Measurements from ENCODE around the gene PGAP6. TPM values are rescaled to one million over a fixed set of nuclear protein-coding genes. Genes with fewer than 3 reads are reported as not detected.

PGAP6 gene
- polyA plus RNA-seq, 1 of the 3 experiments (the other 2 are of a cell fraction) = 133 TPM

DNA sequence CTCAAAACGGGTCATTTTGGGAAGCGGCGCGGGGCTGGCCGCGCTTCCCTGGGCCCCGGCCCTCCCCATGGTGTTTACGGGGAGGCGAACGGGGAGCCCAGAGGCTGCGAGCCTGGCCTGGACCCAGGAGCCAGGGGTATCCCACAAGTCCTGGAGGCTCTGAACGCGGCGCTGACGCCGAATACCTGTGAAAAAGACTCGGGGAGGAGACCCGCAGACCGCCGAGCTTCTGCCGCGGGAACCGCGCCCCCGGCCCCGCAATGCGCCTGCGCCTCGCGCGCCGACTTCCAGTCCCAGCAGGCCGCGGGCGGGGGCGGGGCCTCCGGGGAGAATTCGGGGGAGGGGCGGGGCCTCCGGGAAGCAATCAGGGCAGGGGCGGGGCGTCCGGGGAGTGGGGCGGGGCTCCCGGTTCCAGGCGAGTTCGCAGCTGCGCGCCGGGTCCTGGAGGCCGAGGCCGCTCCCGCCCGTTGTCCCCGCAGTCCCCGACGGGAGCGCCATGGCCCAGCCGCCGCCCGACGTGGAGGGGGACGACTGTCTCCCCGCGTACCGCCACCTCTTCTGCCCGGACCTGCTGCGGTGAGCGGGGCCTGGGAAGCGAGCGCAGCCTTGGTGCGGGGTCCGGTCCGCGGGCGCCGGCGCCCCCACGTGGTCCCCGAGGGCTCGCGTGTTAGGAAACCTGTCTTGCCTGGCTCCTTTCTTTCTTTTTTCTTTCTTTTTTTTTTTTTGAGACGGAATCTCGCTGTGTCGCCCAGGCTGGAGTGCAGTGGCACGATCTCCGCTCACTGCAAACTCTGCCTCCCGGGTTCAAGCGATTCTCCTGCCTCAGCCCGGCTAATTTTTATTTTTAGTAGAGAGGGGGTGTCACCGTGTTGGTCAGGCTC, 19.9 kb upstream of the PGAP6 start, which contains the start of gene DECR2:
TSS of gene DECR2 (plus strand) at position 418 of the 881 bp plus-strand sequence. CDS start at position 497, 79 bp downstream.
- H3K36me3 ChIP-seq (replicated peaks in 1 of 2; ENCODE audit: control insufficient read depth in 1 of 2, insufficient read depth in 2 of 2, low read length in 1 of 2) = peaks cover 0 to 17% of the 10 kb centered on the region in 2 experiments
- H3K27ac ChIP-seq (ENCODE audit: low read depth in 2 of 2, low read length in 1 of 2) = peak within 1 kb of the TSS; percentile 63 to 85
- H3K9me3 ChIP-seq = no peaks in the 10 kb centered on the region
- H3K4me1 ChIP-seq (ENCODE audit: control insufficient read depth in 1 of 2, insufficient read depth in 2 of 2, low read depth in 1 of 2, low read length in 1 of 2) = peaks cover 0 to 16% of the 10 kb centered on the region in 2 experiments; a peak in 1 of 4 replicates
- peak within 1 kb of the TSS; percentile 58; the same call in 1 of the 2 replicates for H2AFZ ChIP-seq (ENCODE audit: low read depth)
- ChIA-PET CTCF (interaction anchor here (0.5 to 2.8 kb wide), 4 partner anchors 10 to 302 kb away, joined by 3 to 15 read pairs (median 5); partner anchors contain the start of gene RAB11FIP3), POLR2A (interaction anchor here (1.0 kb wide), 1 partner anchor 219 kb away, joined by 3 read pairs; no protein-coding TSS in a partner anchor)
- H3K27me3 ChIP-seq (ENCODE audit: insufficient read depth) = no peaks in the 10 kb centered on the region
- H3K9ac ChIP-seq = peak within 1 kb of the TSS; percentile 81
- 0 out of 2 replicates have a peak, but pooled peaks cover 10% of the 10 kb centered on the region for H4K20me1 ChIP-seq (ENCODE audit: insufficient read depth)
- H3K79me2 ChIP-seq (ENCODE audit: insufficient read depth) = peaks cover 14% of the 10 kb centered on the region
- WGBS (ENCODE audit: low lambda C conversion rate) = 2% methylated on average over 33 of the region's 91 CpGs
- peak; percentile 99 for DNase-seq
- peaks cover 40% of the 10 kb centered on the region for H3F3A ChIP-seq (replicated peaks; ENCODE audit: insufficient read depth)
- no peaks in the 10 kb centered on the region for H3K9me2 ChIP-seq
- H3K4me2 ChIP-seq = peak within 1 kb of the TSS; percentile 89
- peak within 1 kb of the TSS; percentile 74 to 79 for H3K4me3 ChIP-seq (ENCODE audit: low read depth in 2 of 2, low read length in 1 of 2)
- TF ChIP-seq GATA2 (CRISPR knock-in tag; IDR thresholded peaks at IDR 0.05) = no peak
- peak; percentile 43 for TF ChIP-seq RAD21 (IDR thresholded peaks at IDR 0.05; ENCODE audit: low read length)
- no peak for TF ChIP-seq EP300 (IDR thresholded peaks at IDR 0.05; ENCODE audit: borderline replicate concordance in 1 of 2, low read depth in 1 of 2, low read length in 1 of 2)
- peak; percentile 47; the same call in 1 of the 2 replicates for TF ChIP-seq TAF1 (IDR thresholded peaks at IDR 0.05; ENCODE audit: borderline replicate concordance, low read depth, low read length)
- TF ChIP-seq EZH2phosphoT487 (IDR thresholded peaks at IDR 0.05; ENCODE audit: borderline replicate concordance, low read depth) = no peak
- TF ChIP-seq, protein P1, sequence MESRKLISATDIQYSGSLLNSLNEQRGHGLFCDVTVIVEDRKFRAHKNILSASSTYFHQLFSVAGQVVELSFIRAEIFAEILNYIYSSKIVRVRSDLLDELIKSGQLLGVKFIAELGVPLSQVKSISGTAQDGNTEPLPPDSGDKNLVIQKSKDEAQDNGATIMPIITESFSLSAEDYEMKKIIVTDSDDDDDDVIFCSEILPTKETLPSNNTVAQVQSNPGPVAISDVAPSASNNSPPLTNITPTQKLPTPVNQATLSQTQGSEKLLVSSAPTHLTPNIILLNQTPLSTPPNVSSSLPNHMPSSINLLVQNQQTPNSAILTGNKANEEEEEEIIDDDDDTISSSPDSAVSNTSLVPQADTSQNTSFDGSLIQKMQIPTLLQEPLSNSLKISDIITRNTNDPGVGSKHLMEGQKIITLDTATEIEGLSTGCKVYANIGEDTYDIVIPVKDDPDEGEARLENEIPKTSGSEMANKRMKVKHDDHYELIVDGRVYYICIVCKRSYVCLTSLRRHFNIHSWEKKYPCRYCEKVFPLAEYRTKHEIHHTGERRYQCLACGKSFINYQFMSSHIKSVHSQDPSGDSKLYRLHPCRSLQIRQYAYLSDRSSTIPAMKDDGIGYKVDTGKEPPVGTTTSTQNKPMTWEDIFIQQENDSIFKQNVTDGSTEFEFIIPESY (IDR thresholded peaks at IDR 0.05; ENCODE audit: borderline replicate concordance, low read depth) = no peak
- peak; percentile 72 for TF ChIP-seq NRF1 (IDR thresholded peaks at IDR 0.05; ENCODE audit: low read depth, low read length)
- TF ChIP-seq FOXM1 (IDR thresholded peaks at IDR 0.05; ENCODE audit: low read depth) = no peak
- TF ChIP-seq, protein P2, sequence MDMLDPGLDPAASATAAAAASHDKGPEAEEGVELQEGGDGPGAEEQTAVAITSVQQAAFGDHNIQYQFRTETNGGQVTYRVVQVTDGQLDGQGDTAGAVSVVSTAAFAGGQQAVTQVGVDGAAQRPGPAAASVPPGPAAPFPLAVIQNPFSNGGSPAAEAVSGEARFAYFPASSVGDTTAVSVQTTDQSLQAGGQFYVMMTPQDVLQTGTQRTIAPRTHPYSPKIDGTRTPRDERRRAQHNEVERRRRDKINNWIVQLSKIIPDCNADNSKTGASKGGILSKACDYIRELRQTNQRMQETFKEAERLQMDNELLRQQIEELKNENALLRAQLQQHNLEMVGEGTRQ (IDR thresholded peaks at IDR 0.05; ENCODE audit: borderline replicate concordance, low read depth, low read length) = no peak
- no peak for TF ChIP-seq FOSL2 (IDR thresholded peaks at IDR 0.05; ENCODE audit: borderline replicate concordance, low read depth)
- peak; percentile 68 for TF ChIP-seq CHD2 (IDR thresholded peaks at IDR 0.05; ENCODE audit: low read length, partially characterized antibody)
- no peak for TF ChIP-seq RFX5 (IDR thresholded peaks at IDR 0.05; ENCODE audit: low read length)
- no peak for TF ChIP-seq YY1 (IDR thresholded peaks at IDR 0.05; ENCODE audit: low read depth)
- TF ChIP-seq, protein P3, sequence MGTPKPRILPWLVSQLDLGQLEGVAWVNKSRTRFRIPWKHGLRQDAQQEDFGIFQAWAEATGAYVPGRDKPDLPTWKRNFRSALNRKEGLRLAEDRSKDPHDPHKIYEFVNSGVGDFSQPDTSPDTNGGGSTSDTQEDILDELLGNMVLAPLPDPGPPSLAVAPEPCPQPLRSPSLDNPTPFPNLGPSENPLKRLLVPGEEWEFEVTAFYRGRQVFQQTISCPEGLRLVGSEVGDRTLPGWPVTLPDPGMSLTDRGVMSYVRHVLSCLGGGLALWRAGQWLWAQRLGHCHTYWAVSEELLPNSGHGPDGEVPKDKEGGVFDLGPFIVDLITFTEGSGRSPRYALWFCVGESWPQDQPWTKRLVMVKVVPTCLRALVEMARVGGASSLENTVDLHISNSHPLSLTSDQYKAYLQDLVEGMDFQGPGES (IDR thresholded peaks at IDR 0.05; ENCODE audit: low read depth, low read length) = no peak
- TF ChIP-seq JUND (IDR thresholded peaks at IDR 0.05) = no peak; the same call in 1 of the 2 replicates
- TF ChIP-seq RCOR1 (IDR thresholded peaks at IDR 0.05; ENCODE audit: low read length) = 0 out of 2 replicates have a peak, but pooled peaks have one; percentile 7
- TF ChIP-seq, protein P4, sequence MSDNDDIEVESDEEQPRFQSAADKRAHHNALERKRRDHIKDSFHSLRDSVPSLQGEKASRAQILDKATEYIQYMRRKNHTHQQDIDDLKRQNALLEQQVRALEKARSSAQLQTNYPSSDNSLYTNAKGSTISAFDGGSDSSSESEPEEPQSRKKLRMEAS (IDR thresholded peaks at IDR 0.05; ENCODE audit: low read depth) = peak; percentile 59
- TF ChIP-seq, protein P5, sequence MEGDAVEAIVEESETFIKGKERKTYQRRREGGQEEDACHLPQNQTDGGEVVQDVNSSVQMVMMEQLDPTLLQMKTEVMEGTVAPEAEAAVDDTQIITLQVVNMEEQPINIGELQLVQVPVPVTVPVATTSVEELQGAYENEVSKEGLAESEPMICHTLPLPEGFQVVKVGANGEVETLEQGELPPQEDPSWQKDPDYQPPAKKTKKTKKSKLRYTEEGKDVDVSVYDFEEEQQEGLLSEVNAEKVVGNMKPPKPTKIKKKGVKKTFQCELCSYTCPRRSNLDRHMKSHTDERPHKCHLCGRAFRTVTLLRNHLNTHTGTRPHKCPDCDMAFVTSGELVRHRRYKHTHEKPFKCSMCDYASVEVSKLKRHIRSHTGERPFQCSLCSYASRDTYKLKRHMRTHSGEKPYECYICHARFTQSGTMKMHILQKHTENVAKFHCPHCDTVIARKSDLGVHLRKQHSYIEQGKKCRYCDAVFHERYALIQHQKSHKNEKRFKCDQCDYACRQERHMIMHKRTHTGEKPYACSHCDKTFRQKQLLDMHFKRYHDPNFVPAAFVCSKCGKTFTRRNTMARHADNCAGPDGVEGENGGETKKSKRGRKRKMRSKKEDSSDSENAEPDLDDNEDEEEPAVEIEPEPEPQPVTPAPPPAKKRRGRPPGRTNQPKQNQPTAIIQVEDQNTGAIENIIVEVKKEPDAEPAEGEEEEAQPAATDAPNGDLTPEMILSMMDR (IDR thresholded peaks at IDR 0.05) = peak; percentile 68
- 0 out of 2 replicates have a peak, but pooled peaks have one; percentile 26 for TF ChIP-seq ELF1 (IDR thresholded peaks at IDR 0.05)
- TF ChIP-seq, protein P6, sequence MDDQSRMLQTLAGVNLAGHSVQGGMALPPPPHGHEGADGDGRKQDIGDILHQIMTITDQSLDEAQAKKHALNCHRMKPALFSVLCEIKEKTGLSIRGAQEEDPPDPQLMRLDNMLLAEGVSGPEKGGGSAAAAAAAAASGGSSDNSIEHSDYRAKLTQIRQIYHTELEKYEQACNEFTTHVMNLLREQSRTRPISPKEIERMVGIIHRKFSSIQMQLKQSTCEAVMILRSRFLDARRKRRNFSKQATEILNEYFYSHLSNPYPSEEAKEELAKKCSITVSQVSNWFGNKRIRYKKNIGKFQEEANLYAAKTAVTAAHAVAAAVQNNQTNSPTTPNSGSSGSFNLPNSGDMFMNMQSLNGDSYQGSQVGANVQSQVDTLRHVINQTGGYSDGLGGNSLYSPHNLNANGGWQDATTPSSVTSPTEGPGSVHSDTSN (IDR thresholded peaks at IDR 0.05) = peak; percentile 16
- no peak for TF ChIP-seq MEF2A (IDR thresholded peaks at IDR 0.05; ENCODE audit: borderline replicate concordance, low read depth)
- peak; percentile 68; the same call in 1 of the 2 replicates for TF ChIP-seq MXI1 (IDR thresholded peaks at IDR 0.05; ENCODE audit: low read depth, low read length)
- TF ChIP-seq SIN3A (IDR thresholded peaks at IDR 0.05; ENCODE audit: borderline replicate concordance, low read depth, low read length) = peak; percentile 66; the same call in 1 of the 2 replicates
- TF ChIP-seq GABPA (IDR thresholded peaks at IDR 0.05; ENCODE audit: low read depth) = no peak
- peak; percentile 32 for TF ChIP-seq SMC3 (IDR thresholded peaks at IDR 0.05; ENCODE audit: low read depth, low read length)

Measured in SK-N-SH (cell line).